K562 (cell line): ENCODE measurements around the gene SPON1. TPM values are rescaled to one million over a fixed set of nuclear protein-coding genes. Genes with fewer than 3 reads are reported as not detected.

Source experiments
- ATAC-seq: fragments of 200-7000 bp; cut with Tn5 transposase; 3 replicates; pipeline ENCODE4 v1.9.1; 2020; ENCODE audit warnings: moderate library complexity
- BruUV-seq: library from RNA; stranded (reverse); fragments of 400-500 nt; replicated peaks from 2 replicates; lab custom pipeline; 2021; lab: Mats Ljungman, UMichigan
- CTCF ChIA-PET: fragments of 300-600 bp; formaldehyde crosslinking; extraction: SDS; loops from one replicate; lab custom pipeline; 2021; ENCODE audit warnings: low intra/inter-chr PET ratio; lab: Yijun Ruan, JAX
- POLR2A ChIA-PET: fragments of 300-600, 350-650 bp; sonication (Branson Sonifier 250); formaldehyde crosslinking; extraction: SDS; loops from one replicate; lab custom pipeline; 2021; ENCODE audit warnings: antibody characterized with exemption, inconsistent platforms; lab: Yijun Ruan, JAX
- DNase-seq, 4 experiments: peaks; one replicate each; pipeline versions ENCODE4 v3.0.0 to v3.0.0-alpha.2; 2011 to 2018; ENCODE audit warnings: low spot score in 3 of 4, mixed read lengths in 3 of 4; ENCODE audit errors: extremely low read depth in 1 of 4
- FAIRE-seq: peaks from 2 replicates; lab custom pipeline; 2011; peaks lifted over from hg19 to GRCh38; lab: Jason Lieb, UNC
- H2AFZ ChIP-seq: 2 replicates; pipeline ENCODE4 v1.6.0; 2011; ENCODE audit warnings: low read depth, low read length, control low read depth, inconsistent platforms
- H3K27ac ChIP-seq: fragments of 200-600 bp; 3 replicates; pipeline ENCODE4 v1.8.0; 2011; ENCODE audit warnings: low read depth, mild to moderate bottlenecking, control low read depth, inconsistent platforms, low read length, moderate library complexity, mixed read lengths; ENCODE audit errors: extremely low read depth
- H3K27me3 ChIP-seq, 2 experiments: fragments of 300-600 bp in 1 of 2; 2 replicates in 1 of 2; 3 replicates in 1 of 2; pipeline versions ENCODE4 v1.6.0 to v1.8.0; 2011; ENCODE audit warnings: inconsistent platforms in 2 of 2, low read length in 2 of 2, mild to moderate bottlenecking in 1 of 2, mixed read lengths in 1 of 2, moderate library complexity in 1 of 2; ENCODE audit not compliant: control insufficient read depth in 2 of 2, insufficient read depth in 2 of 2
- H3K36me3 ChIP-seq: fragments of 300-600 bp; 3 replicates; pipeline ENCODE4 v1.8.0; 2011; ENCODE audit warnings: mild to moderate bottlenecking, low read length, inconsistent platforms; ENCODE audit not compliant: control insufficient read depth, insufficient read depth
- H3K4me1 ChIP-seq, 2 experiments: fragments of 200-600 bp in 1 of 2; replicated peaks in 1 of 2; 2 replicates in 1 of 2; 3 replicates in 1 of 2; pipeline versions ENCODE4 v1.5.1 to v1.8.0; 2011; ENCODE audit warnings: inconsistent platforms in 2 of 2, low read length in 2 of 2, mild to moderate bottlenecking in 1 of 2, mixed read lengths in 1 of 2, moderate library complexity in 1 of 2; ENCODE audit not compliant: control insufficient read depth in 2 of 2, insufficient read depth in 2 of 2
- H3K4me2 ChIP-seq: 2 replicates; pipeline ENCODE4 v1.6.1; 2011; ENCODE audit warnings: low read length, control low read depth, inconsistent platforms, mixed read lengths; ENCODE audit not compliant: insufficient read depth
- H3K4me3 ChIP-seq: fragments of 200-600 bp; sonication (generic), shearing (Covaris generic); 2 replicates; pipeline ENCODE4 v1.5.1; 2016; ENCODE audit warnings: control low read depth, inconsistent platforms
- H3K79me2 ChIP-seq: fragments of 200-600 bp; 3 replicates; pipeline ENCODE4 v1.8.0; 2011; ENCODE audit warnings: low read length, inconsistent platforms; ENCODE audit not compliant: control insufficient read depth, insufficient read depth
- H3K9ac ChIP-seq, 2 experiments: 2 replicates each; pipeline versions ENCODE4 v1.6.0 to v1.6.1; 2011; ENCODE audit warnings: low read depth in 2 of 2, low read length in 2 of 2, control low read depth in 1 of 2, inconsistent platforms in 1 of 2, mild to moderate bottlenecking in 1 of 2, mixed read lengths in 1 of 2; ENCODE audit not compliant: insufficient read depth in 1 of 2
- H3K9me1 ChIP-seq: one replicate; pipeline ENCODE4 v1.6.0; 2011; ENCODE audit warnings: inconsistent platforms, mild to moderate bottlenecking, low read length, moderate library complexity; ENCODE audit not compliant: control insufficient read depth, insufficient read depth
- H3K9me3 ChIP-seq: replicated peaks from 2 replicates; pipeline ENCODE4 v1.5.1; 2011; ENCODE audit warnings: low read depth, low read length, inconsistent platforms; ENCODE audit not compliant: control insufficient read depth, insufficient read depth
- H4K20me1 ChIP-seq: replicated peaks from 2 replicates; pipeline ENCODE4 v1.6.1; 2011; ENCODE audit warnings: low read length, inconsistent platforms, mixed read lengths; ENCODE audit not compliant: control insufficient read depth, insufficient read depth
- BRCA1 ChIP-seq, 2 experiments: fragments of 450-650 bp in 1 of 2; sonication (generic) in 1 of 2; formaldehyde crosslinking in 1 of 2; IDR thresholded peaks; 2 replicates each; pipeline versions ENCODE4 v1.5.0 to v1.6.1; 2017 to 2020; ENCODE audit warnings: mild to moderate bottlenecking in 1 of 2, missing genetic modification reagents in 1 of 2
- CREB1 ChIP-seq, 2 experiments: sonication (generic) in 1 of 2; formaldehyde crosslinking in 1 of 2; IDR thresholded peaks; 2 replicates each; pipeline versions ENCODE4 v1.6.1 to v1.8.0; 2012 to 2022; ENCODE audit warnings: inconsistent platforms in 1 of 2, mild to moderate bottlenecking in 1 of 2, missing genetic modification reagents in 1 of 2, moderate library complexity in 1 of 2
- FOXA1 ChIP-seq: fragments of 450-650 bp; IDR thresholded peaks from 2 replicates; pipeline ENCODE4 v1.6.1; 2016; ENCODE audit warnings: mild to moderate bottlenecking, borderline replicate concordance
- HCFC1 ChIP-seq: IDR thresholded peaks from 2 replicates; pipeline ENCODE4 v1.6.1; 2012; ENCODE audit warnings: low read depth, low read length, improper control_type of control experiment
- KLF1 ChIP-seq: fragments of 450-650 bp; IDR thresholded peaks from 2 replicates; pipeline ENCODE4 v1.6.1; 2016; ENCODE audit warnings: missing genetic modification characterization, missing compliant biosample characterization
- MAFK ChIP-seq: IDR thresholded peaks from 2 replicates; pipeline ENCODE4 v1.6.1; 2011; ENCODE audit warnings: low read length, improper control_type of control experiment
- POLR3A ChIP-seq: IDR thresholded peaks from 2 replicates; pipeline ENCODE4 v1.6.1; 2011; ENCODE audit warnings: borderline replicate concordance, mild to moderate bottlenecking, moderate library complexity; ENCODE audit not compliant: insufficient read length, insufficient read depth; ENCODE audit errors: extremely low read depth
- ZKSCAN3 ChIP-seq: fragments of 250-450 bp; sonication (Bioruptor Pico); IDR thresholded peaks from 2 replicates; pipeline ENCODE4 v1.4.0; 2020
- ZNF764 ChIP-seq: fragments of 250-450 bp; sonication (Bioruptor Pico); IDR thresholded peaks from 2 replicates; pipeline ENCODE4 v1.4.0; 2020; ENCODE audit warnings: low read depth, mild to moderate bottlenecking, moderate library complexity
- ZNF778 ChIP-seq: fragments of 450-650 bp; formaldehyde crosslinking; IDR thresholded peaks from 2 replicates; pipeline ENCODE4 v1.4.0; 2020; ENCODE audit warnings: mild to moderate bottlenecking, moderate library complexity
- WGBS: fragments of 100-300 bp; shearing (Covaris generic); methylation state at CpG from one replicate; pipeline ENCODE4 v1.1.6; 2016; ENCODE audit warnings: low coverage, mixed read lengths; ENCODE audit not compliant: insufficient coverage; ENCODE audit errors: missing lambda C conversion rate; 5-methylcytosine and 5-hydroxymethylcytosine counted together
- in situ Hi-C: fragments of 300-500 bp; cut with MboI; formaldehyde crosslinking; loops from 4 replicates; pipeline ENCODE4 v1.15.0; 2018; ENCODE audit warnings: inconsistent platforms, mixed read lengths
- intact Hi-C: fragments of 100-400 bp; cut with micrococcal nuclease; formaldehyde crosslinking; loops from 2 replicates; pipeline ENCODE4 v1.14.2; 2022
- polyA plus RNA-seq, 8 experiments: library from polyadenylated mRNA; depleted of rRNA in 4 of 8; stranded (reverse) in 5 of 8; unstranded in 3 of 8; fragments of >200 nt; fragmentation: Nextera tagmentation in 2 of 8; fragmentation: Illumina TruSeq in 1 of 8; extraction: Ambion mirVana in 2 of 8; extraction: Trizol in 1 of 8; gene quantifications; 2 replicates each; pipeline versions ENCODE4 v1.2.1 to v1.2.3, GENCODE V29; 2011 to 2014; ENCODE audit warnings: inconsistent platforms in 1 of 8, missing spikeins in 1 of 8
- total RNA-seq, 7 experiments: library from RNA; depleted of rRNA in 6 of 7; stranded (reverse); fragments of >200 nt in 6 of 7; fragmentation: Illumina TruSeq in 2 of 7; extraction: Trizol in 2 of 7; gene quantifications; 2 replicates each; pipeline versions ENCODE4 v1.2.1 to v1.2.3, GENCODE V29; 2011 to 2021; ENCODE audit warnings: low replicate concordance in 1 of 7
- TF ChIP-seq, protein P1 (sequence below): fragments of 250-450 bp; sonication (Bioruptor Pico); IDR thresholded peaks from 2 replicates; pipeline ENCODE4 v1.6.1; 2021; ENCODE audit warnings: mild to moderate bottlenecking
- TF ChIP-seq, protein P2 (sequence below): sonication (generic); formaldehyde crosslinking; IDR thresholded peaks from 2 replicates; pipeline ENCODE4 v1.5.0; 2020; ENCODE audit warnings: missing genetic modification reagents

The SPON1 gene
- total and polyA plus RNA-seq, 9 of the 15 experiments (the other 6 are each of a cell fraction or from before 2014, with no cell fraction given): 0.04 to 0.06 TPM; not detected in 7

DNA sequence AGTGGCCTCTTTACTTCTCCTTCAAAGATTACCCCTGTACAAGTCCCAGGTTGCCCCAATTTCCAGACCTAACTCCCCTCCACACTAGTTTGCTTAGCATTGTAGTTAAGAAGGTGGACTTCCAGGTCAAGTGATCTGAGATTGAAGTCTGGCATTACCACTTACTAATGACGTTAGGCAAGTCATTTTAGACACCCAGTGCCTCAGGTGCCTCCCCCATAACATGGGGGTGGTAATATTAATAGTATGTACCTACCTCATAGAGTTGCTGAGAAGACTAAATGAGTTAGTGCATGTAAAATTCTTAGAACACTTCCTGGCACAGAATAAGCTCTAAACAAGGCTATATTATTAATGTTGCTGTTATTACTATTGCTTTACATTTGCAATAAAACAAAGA is 93.4 kb downstream of the SPON1 start:
- H3K79me2 ChIP-seq: no peaks in the 10 kb centered on the region
- H2AFZ ChIP-seq: no peak overlapping the region
- CTCF ChIA-PET: no interaction called here
- H3K9me1 ChIP-seq: no peaks in the 10 kb centered on the region
- FAIRE-seq (no peak), DNase-seq (no peak), ATAC-seq (no peak)
- H3K4me2 ChIP-seq: no peak overlapping the region
- WGBS: 0% methylated on average over 1 of the region's 1 CpG
- no peak overlapping the region for H3K27ac ChIP-seq
- no peaks in the 10 kb centered on the region for H3K36me3 ChIP-seq
- H3K27me3 ChIP-seq: peaks cover 0 to 10% of the 10 kb centered on the region in 2 experiments; a peak in 2 of 5 replicates
- BruUV-seq: no TSS peak
- TF ChIP-seq FOXA1 (no peak), HCFC1 (no peak), BRCA1 (IDR thresholded peaks at IDR 0.05) (no peak), BRCA1 (CRISPR knock-in tag; IDR thresholded peaks at IDR 0.05) (no peak), MAFK (no peak), CREB1 (IDR thresholded peaks at IDR 0.05) (no peak), CREB1 (CRISPR knock-in tag; IDR thresholded peaks at IDR 0.05) (no peak), ZNF778 (CRISPR knock-in tag) (no peak), POLR3A (no peak), ZNF764 (no peak), ZKSCAN3 (no peak), KLF1 (no peak)
- TF ChIP-seq, protein P1, sequence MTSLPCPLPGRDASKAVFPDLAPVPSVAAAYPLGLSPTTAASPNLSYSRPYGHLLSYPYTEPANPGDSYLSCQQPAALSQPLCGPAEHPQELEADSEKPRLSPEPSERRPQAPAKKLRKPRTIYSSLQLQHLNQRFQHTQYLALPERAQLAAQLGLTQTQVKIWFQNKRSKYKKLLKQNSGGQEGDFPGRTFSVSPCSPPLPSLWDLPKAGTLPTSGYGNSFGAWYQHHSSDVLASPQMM: no peak
- TF ChIP-seq, protein P2, sequence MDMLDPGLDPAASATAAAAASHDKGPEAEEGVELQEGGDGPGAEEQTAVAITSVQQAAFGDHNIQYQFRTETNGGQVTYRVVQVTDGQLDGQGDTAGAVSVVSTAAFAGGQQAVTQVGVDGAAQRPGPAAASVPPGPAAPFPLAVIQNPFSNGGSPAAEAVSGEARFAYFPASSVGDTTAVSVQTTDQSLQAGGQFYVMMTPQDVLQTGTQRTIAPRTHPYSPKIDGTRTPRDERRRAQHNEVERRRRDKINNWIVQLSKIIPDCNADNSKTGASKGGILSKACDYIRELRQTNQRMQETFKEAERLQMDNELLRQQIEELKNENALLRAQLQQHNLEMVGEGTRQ (CRISPR knock-in tag): no peak
- H3K9me3 ChIP-seq: no peaks in the 10 kb centered on the region
- peaks cover 4% of the 10 kb centered on the region; the same call in 1 of the 2 replicates for H4K20me1 ChIP-seq
- POLR2A ChIA-PET: interaction anchor here (0.6 kb wide), 1 partner anchor 315 kb away, joined by 3 read pairs; no protein-coding TSS in a partner anchor
- H3K4me3 ChIP-seq: no peak overlapping the region
- no peaks in the 10 kb centered on the region for H3K4me1 ChIP-seq
- intact Hi-C loops (no loop called here), in situ Hi-C loops (no loop called here)
- H3K9ac ChIP-seq: no peak overlapping the region
